ENCODE measurements around the gene SLC25A40.
"Not testable (repeated sequence)": the region's sequence is repeated elsewhere in the genome, so short reads cannot be mapped to it uniquely, and the experiment has no call there.

Gene SLC25A40

DNA sequence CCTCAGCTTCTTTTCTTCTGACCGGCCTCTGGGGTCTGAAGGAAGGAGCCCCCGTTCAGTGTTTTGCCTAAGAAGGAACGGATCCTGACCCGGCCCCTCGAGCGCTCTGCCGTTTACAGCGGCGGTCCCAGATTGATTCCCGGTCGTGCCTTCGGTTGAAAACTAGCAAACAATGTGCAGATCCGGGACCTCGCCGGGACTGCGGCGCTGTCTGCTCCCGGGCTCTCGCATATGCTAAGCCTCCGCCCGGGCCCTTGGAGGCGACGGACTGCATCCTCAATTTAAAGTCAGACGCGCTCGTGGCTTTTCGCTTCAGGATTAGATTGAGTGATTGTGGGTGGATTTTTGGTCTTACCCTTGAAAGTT lies 692 bp upstream of the SLC25A40 start:
- TF ChIP-seq, protein P1, sequence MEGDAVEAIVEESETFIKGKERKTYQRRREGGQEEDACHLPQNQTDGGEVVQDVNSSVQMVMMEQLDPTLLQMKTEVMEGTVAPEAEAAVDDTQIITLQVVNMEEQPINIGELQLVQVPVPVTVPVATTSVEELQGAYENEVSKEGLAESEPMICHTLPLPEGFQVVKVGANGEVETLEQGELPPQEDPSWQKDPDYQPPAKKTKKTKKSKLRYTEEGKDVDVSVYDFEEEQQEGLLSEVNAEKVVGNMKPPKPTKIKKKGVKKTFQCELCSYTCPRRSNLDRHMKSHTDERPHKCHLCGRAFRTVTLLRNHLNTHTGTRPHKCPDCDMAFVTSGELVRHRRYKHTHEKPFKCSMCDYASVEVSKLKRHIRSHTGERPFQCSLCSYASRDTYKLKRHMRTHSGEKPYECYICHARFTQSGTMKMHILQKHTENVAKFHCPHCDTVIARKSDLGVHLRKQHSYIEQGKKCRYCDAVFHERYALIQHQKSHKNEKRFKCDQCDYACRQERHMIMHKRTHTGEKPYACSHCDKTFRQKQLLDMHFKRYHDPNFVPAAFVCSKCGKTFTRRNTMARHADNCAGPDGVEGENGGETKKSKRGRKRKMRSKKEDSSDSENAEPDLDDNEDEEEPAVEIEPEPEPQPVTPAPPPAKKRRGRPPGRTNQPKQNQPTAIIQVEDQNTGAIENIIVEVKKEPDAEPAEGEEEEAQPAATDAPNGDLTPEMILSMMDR (IDR thresholded peaks at IDR 0.05; ENCODE audit: low read depth, low read length): no peak; the same call in 1 of the 2 replicates
- DNase-seq (ENCODE audit: extremely low read depth, low read depth): peak; percentile 14

DNA sequence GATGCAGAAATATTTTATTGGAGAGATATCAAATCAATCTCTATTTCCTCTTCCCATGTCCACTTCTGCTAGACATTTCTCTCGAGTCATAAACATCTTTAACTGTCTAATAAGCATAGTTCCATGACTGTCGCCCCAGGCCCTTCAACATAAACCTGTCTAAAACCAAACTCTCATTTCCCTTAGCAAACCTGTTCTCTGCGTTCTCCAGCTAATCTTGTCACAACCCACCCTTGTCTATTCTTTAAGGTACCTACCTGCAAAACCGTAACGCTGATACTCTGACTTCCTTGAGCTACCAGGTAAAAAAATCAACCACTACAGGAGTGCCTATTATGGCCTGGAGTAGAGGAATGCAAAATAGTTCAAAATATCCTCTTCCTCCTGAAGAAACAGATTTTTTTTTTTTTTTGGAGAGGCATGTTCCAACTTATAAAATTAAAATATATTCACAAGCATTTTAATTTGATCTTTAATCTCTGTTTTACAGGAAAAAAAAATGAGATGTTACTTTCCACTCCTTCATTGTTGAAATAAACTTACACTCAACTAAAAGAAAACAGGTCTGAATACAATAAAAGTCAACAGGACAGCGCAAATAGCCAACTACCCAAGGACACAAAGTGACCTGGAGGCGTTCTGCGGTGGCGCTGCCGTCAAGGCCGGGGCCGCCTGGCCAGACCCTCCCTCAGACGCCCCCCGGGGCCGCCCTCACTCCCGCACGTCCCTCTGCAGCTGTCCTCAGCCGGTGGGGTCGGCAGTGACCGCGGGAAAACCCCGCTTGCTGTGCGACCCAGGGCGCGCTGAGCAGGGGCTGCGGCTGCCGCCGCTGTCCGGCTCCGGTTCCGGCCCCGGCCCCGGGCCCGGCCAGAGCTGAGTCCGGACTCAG lies 765 bp downstream of the SLC25A40 start:
- TF ChIP-seq, protein P1 (IDR thresholded peaks at IDR 0.05; ENCODE audit: low read depth, low read length): no peak
- no peak for DNase-seq (ENCODE audit: extremely low read depth, low read depth)

GRCh38 chr7:87874066-87874465 lies 2.1 kb downstream of the SLC25A40 start:
- TF ChIP-seq, protein P1 (IDR thresholded peaks at IDR 0.05; ENCODE audit: low read depth, low read length): no peak
- DNase-seq (ENCODE audit: extremely low read depth, low read depth): no peak

- not testable (repeated sequence) for DNase-seq (ENCODE audit: extremely low read depth, low read depth)
Observed at GRCh38 chr7:87873328-87873727, 2.8 kb downstream of the SLC25A40 start.

DNA sequence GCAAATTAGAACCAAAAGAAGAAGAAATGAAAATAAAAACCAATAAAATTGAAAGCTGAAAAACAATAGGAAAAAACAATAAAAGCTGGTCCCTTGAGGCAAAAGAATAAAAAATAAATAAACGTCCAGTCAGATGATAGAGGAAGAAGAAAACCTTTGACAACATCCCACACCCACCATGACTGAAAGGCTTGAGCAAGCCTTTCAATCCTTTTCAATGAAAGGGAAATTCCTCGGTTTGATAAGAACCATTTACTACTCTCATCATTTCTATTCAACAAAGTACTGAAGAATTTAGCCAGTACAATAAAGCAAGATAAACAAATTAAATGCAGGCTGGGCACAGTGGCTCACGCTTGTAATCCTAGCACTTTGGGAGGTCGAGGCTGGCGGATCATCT lies 3.8 kb downstream of the SLC25A40 start:
- TF ChIP-seq, protein P1 (IDR thresholded peaks at IDR 0.05; ENCODE audit: low read depth, low read length): no peak

GRCh38 chr7:87870471-87870870 lies 5.7 kb downstream of the SLC25A40 start:
- TF ChIP-seq, protein P1 (IDR thresholded peaks at IDR 0.05; ENCODE audit: low read depth, low read length): no peak
- no peak for DNase-seq (ENCODE audit: extremely low read depth, low read depth)

More for the DNA sequence above, 3.8 kb downstream of the SLC25A40 start:
- DNase-seq (ENCODE audit: extremely low read depth, low read depth): no peak

GRCh38 chr7:87866533-87866932 lies 9.6 kb downstream of the SLC25A40 start:
- not testable (repeated sequence) for DNase-seq (ENCODE audit: extremely low read depth, low read depth)

DNA sequence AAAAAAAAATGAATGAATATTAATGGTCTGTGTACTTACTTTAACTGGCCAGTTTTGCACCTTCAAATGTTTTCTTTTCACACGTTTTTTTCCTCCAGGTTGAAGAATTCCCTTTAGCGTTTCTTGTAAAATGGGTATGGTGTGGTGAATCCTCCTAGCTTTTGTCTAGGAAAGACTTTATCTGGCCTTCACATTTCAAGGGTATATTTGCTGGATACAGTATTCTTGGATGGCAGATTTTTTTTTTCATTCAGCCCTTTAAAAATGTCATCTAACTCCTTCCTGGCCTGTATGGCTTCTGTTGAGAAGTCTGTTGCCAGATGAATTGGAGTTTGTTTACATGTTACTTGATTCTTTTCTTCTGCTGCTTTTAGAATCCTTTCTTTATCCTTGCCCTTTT lies 10.1 kb downstream of the SLC25A40 start:
- TF ChIP-seq, protein P1 (IDR thresholded peaks at IDR 0.05; ENCODE audit: low read depth, low read length): no peak
- DNase-seq (ENCODE audit: extremely low read depth, low read depth): no peak
